Panc1 (cell line): ENCODE measurements around the gene SPATA46. TPM values are rescaled to one million over a fixed set of nuclear protein-coding genes. Genes with fewer than 3 reads are reported as not detected.

Experiments
- ATAC-seq: fragments of 200-7000 bp; cut with Tn5 transposase; 2 replicates; pipeline ENCODE4 v1.9.1; 2020; ENCODE audit warnings: mild to moderate bottlenecking, moderate library complexity
- Bru-seq: library from RNA; stranded (reverse); fragments of 400-500 nt; gene quantifications from one replicate; lab custom pipeline; 2021; lab: Mats Ljungman, UMichigan
- BruChase-seq, 2 experiments: library from RNA; stranded (reverse); fragments of 400-500 nt; gene quantifications; one replicate each; lab custom pipeline; 2021; lab: Mats Ljungman, UMichigan
- BruUV-seq: library from RNA; stranded (reverse); fragments of 400-500 nt; replicated peaks from 2 replicates; lab custom pipeline; 2021; lab: Mats Ljungman, UMichigan
- CTCF ChIA-PET: fragments of 300-600 bp; sonication (Branson Sonifier 250); formaldehyde crosslinking; loops from one replicate; lab custom pipeline; 2022; ENCODE audit warnings: antibody characterized with exemption; lab: Charles Lee
- POLR2A ChIA-PET: fragments of 300-600 bp; sonication (Branson Sonifier 250); formaldehyde crosslinking; loops from one replicate; lab custom pipeline; 2022; ENCODE audit warnings: antibody characterized with exemption; lab: Charles Lee
- DNase-seq: peaks from one replicate; pipeline ENCODE4 v3.0.0-alpha.2; 2010; ENCODE audit warnings: low read depth, low spot score
- H3K27ac ChIP-seq: 2 replicates; pipeline ENCODE4 v1.5.1; 2011; ENCODE audit warnings: mild to moderate bottlenecking, low read length, inconsistent platforms
- H3K27me3 ChIP-seq: fragments of 200-500 bp; sonication (Bioruptor generic); 2 replicates; pipeline ENCODE4 v1.6.0; 2014; ENCODE audit warnings: low read length, inconsistent platforms; ENCODE audit not compliant: control insufficient read depth, insufficient read depth
- H3K36me3 ChIP-seq: fragments of 200-500 bp; sonication (Bioruptor generic); 2 replicates; pipeline ENCODE4 v1.5.1; 2014; ENCODE audit warnings: inconsistent platforms, mild to moderate bottlenecking, low read length, moderate library complexity; ENCODE audit not compliant: control insufficient read depth, insufficient read depth
- H3K4me1 ChIP-seq: 2 replicates; pipeline ENCODE4 v1.5.1; 2011; ENCODE audit warnings: inconsistent platforms, mild to moderate bottlenecking, low read length, moderate library complexity; ENCODE audit not compliant: control insufficient read depth, insufficient read depth
- H3K4me3 ChIP-seq, 2 experiments: 2 replicates each; pipeline ENCODE4 v1.5.1; 2011 to 2012; ENCODE audit warnings: low read depth in 2 of 2, low read length in 2 of 2, mild to moderate bottlenecking in 2 of 2, inconsistent platforms in 1 of 2, moderate library complexity in 1 of 2
- H3K9me3 ChIP-seq: fragments of 200-500 bp; sonication (Bioruptor generic); 2 replicates; pipeline ENCODE4 v1.5.1; 2014; ENCODE audit warnings: low read depth, mild to moderate bottlenecking, inconsistent platforms, low read length, moderate library complexity; ENCODE audit not compliant: control insufficient read depth, insufficient read depth
- POLR2AphosphoS5 ChIP-seq: IDR thresholded peaks from 2 replicates; pipeline ENCODE4 v1.6.1; 2012; ENCODE audit warnings: mild to moderate bottlenecking, low read depth, low read length, moderate library complexity
- REST ChIP-seq, 2 experiments: IDR thresholded peaks; 2 replicates each; pipeline ENCODE4 v1.6.1; 2011 to 2012; ENCODE audit warnings: low read depth in 2 of 2, control low read depth in 1 of 2, low read length in 1 of 2, mild to moderate bottlenecking in 1 of 2, moderate library complexity in 1 of 2; ENCODE audit not compliant: insufficient read depth in 1 of 2
- SIN3A ChIP-seq: IDR thresholded peaks from 2 replicates; pipeline ENCODE4 v1.6.1; 2012; ENCODE audit warnings: low read depth, mild to moderate bottlenecking, low read length, moderate library complexity, borderline replicate concordance; ENCODE audit not compliant: insufficient read depth
- TCF7L2 ChIP-seq: IDR thresholded peaks from 2 replicates; pipeline ENCODE4 v1.6.1; 2011; ENCODE audit warnings: mild to moderate bottlenecking, low read depth, low read length, inconsistent platforms
- in situ Hi-C: cut with HindIII; loops from 2 replicates; pipeline ENCODE4 v1.10.0; 2016; ENCODE audit warnings: low sequenced_read_pairs, low pct_unique_long_range_greater_than_20kb
- intact Hi-C: fragments of 100-400 bp; cut with micrococcal nuclease; formaldehyde crosslinking; loops from one replicate; pipeline ENCODE4 v1.10.0; 2022; ENCODE audit not compliant: unreplicated experiment
- long read RNA-seq: library from polyadenylated mRNA; unstranded; transcript quantifications from one replicate; pipeline ENCODE4 v2.0.0, GENCODE V29; 2021; ENCODE audit not compliant: unreplicated experiment
- polyA plus RNA-seq: library from polyadenylated mRNA; unstranded; fragments of >200 nt; gene quantifications from one replicate; pipeline ENCODE4 v1.2.1, GENCODE V29; 2012; ENCODE audit warnings: missing spikeins; ENCODE audit not compliant: insufficient read length
- total RNA-seq: library from RNA; stranded (reverse); gene quantifications from one replicate; pipeline ENCODE4 v1.2.1, GENCODE V29; 2021; ENCODE audit not compliant: unreplicated experiment
- TF ChIP-seq, protein P1 (sequence below): fragments of 450-650 bp; IDR thresholded peaks from 2 replicates; pipeline ENCODE4 v1.5.1; 2017; ENCODE audit warnings: mild to moderate bottlenecking

The SPATA46 gene, protein sequence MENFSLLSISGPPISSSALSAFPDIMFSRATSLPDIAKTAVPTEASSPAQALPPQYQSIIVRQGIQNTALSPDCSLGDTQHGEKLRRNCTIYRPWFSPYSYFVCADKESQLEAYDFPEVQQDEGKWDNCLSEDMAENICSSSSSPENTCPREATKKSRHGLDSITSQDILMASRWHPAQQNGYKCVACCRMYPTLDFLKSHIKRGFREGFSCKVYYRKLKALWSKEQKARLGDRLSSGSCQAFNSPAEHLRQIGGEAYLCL
- total RNA-seq (not detected), Bru-seq, nascent RNA (not detected), BruChase-seq, experiment 1, labeled RNA remaining after a 2-hour chase (not detected), BruChase-seq, experiment 2, labeled RNA remaining after a 6-hour chase (not detected)
- 0.34 TPM for polyA plus RNA-seq
- long read RNA-seq = 0 reads

- no TSS peak for BruUV-seq
- in situ Hi-C loops (no loop called here), intact Hi-C loops (no loop called here)
- no peak within 1 kb of the TSS for H3K4me3 ChIP-seq
- H3K36me3 ChIP-seq = no peaks in the 10 kb centered on the region
- no peak within 1 kb of the TSS for H3K27ac ChIP-seq
- no peaks in the 10 kb centered on the region for H3K9me3 ChIP-seq
- ATAC-seq (no peak), DNase-seq (no peak)
- ChIA-PET CTCF (no interaction called here), POLR2A (no interaction called here)
- no peaks in the 10 kb centered on the region for H3K4me1 ChIP-seq
- no peaks in the 10 kb centered on the region for H3K27me3 ChIP-seq
- no peak for TF ChIP-seq POLR2AphosphoS5
- TF ChIP-seq TCF7L2 = no peak
- TF ChIP-seq, protein P1, sequence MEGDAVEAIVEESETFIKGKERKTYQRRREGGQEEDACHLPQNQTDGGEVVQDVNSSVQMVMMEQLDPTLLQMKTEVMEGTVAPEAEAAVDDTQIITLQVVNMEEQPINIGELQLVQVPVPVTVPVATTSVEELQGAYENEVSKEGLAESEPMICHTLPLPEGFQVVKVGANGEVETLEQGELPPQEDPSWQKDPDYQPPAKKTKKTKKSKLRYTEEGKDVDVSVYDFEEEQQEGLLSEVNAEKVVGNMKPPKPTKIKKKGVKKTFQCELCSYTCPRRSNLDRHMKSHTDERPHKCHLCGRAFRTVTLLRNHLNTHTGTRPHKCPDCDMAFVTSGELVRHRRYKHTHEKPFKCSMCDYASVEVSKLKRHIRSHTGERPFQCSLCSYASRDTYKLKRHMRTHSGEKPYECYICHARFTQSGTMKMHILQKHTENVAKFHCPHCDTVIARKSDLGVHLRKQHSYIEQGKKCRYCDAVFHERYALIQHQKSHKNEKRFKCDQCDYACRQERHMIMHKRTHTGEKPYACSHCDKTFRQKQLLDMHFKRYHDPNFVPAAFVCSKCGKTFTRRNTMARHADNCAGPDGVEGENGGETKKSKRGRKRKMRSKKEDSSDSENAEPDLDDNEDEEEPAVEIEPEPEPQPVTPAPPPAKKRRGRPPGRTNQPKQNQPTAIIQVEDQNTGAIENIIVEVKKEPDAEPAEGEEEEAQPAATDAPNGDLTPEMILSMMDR = no peak
- TF ChIP-seq SIN3A = no peak
- TF ChIP-seq REST (IDR thresholded peaks at IDR 0.05; ENCODE audit: insufficient read depth in 1 of 2, low read depth in 2 of 2, low read length in 1 of 2) = no peak
Measured at GRCh38 chr1:162376691-162377090, at the start of gene SPATA46. SPATA46 (minus strand) TSS chr1:162376854; CDS start chr1:162376790, 64 bp downstream.

GRCh38 chr1:162422662-162423375 is 46.2 kb upstream of the SPATA46 start:
- intact Hi-C loops = no loop called here
- Histone ChIP-seq H3K36me3 (no peaks in the 10 kb centered on the region), H3K9me3 (no peaks in the 10 kb centered on the region), H3K4me1 (no peaks in the 10 kb centered on the region), H3K27ac (no peak overlapping the region), H3K4me3 (no peak overlapping the region), H3K27me3 (no peaks in the 10 kb centered on the region)
- CTCF ChIA-PET = no interaction called here
- TF ChIP-seq POLR2AphosphoS5 = no peak
- TF ChIP-seq SIN3A = no peak
- no TSS peak for BruUV-seq
- no peak for ATAC-seq
- no peak for DNase-seq
- POLR2A ChIA-PET = no interaction called here
- in situ Hi-C loops = no loop called here
